Measurements from ENCODE around the gene CHST13.

- no peak for TF ChIP-seq CTCF (IDR thresholded peaks at IDR 0.05 in 2 of 3, conservative IDR thresholded peaks at IDR 0.05 in 1 of 3; ENCODE audit: borderline replicate concordance in 1 of 3, insufficient read depth in 1 of 3, low read depth in 2 of 3, low read length in 2 of 3)
- no peak for TF ChIP-seq EZH2phosphoT487 (IDR thresholded peaks at IDR 0.05; ENCODE audit: borderline replicate concordance)
- no peak for TF ChIP-seq RAD21 (IDR thresholded peaks at IDR 0.05; ENCODE audit: low read depth)
- no peak for TF ChIP-seq CEBPB (IDR thresholded peaks at IDR 0.05; ENCODE audit: low read depth)
- no peak for TF ChIP-seq POLR2A (IDR thresholded peaks at IDR 0.05; ENCODE audit: borderline replicate concordance, extremely low read depth, insufficient read depth, insufficient read length)
- TF ChIP-seq POLR2AphosphoS5 (IDR thresholded peaks at IDR 0.05; ENCODE audit: low read depth, low read length), result no peak
- TF ChIP-seq JUND (IDR thresholded peaks at IDR 0.05), result no peak
- no peak for TF ChIP-seq EZH2 (IDR thresholded peaks at IDR 0.05)
- TF ChIP-seq MAX (IDR thresholded peaks at IDR 0.05), result no peak
- TF ChIP-seq ATF3 (IDR thresholded peaks at IDR 0.05), result no peak
- TF ChIP-seq ZNF274 (IDR thresholded peaks at IDR 0.05; ENCODE audit: low read depth, low read length), result no peak
- TF ChIP-seq REST (IDR thresholded peaks at IDR 0.05; ENCODE audit: low read depth), result no peak
- no peak for TF ChIP-seq ZFX (IDR thresholded peaks at IDR 0.05)
- TF ChIP-seq SIN3A (IDR thresholded peaks at IDR 0.05; ENCODE audit: low read depth), result no peak
Observed at GRCh38 chr3:126509597-126510307, 14.2 kb upstream of the CHST13 start.

Measured in HCT116 (cell line).